OCI-M2 (cell line): ENCODE data around the gene SCAF8.
"Not testable (repeated sequence)": the region's sequence is repeated elsewhere in the genome, so short reads cannot be mapped to it uniquely, and the experiment has no call there.

Experiments used
- DNase-seq: peaks from one replicate; lab custom pipeline; 2025; ENCODE audit not compliant: unreplicated experiment; lab: John Stamatoyannopoulos, UW

The SCAF8 gene

GRCh38 chr6:154733183-154733625 lies at the start of gene SCAF8:
SCAF8 (plus strand) TSS chr6:154733416; CDS start chr6:154733901, 485 bp downstream.
- peak; percentile 38 for DNase-seq

- DNase-seq, result no peak
These were observed 49.3 kb upstream of the SCAF8 start for GRCh38 chr6:154683756-154684523.

GRCh38 chr6:154686162-154686561 lies 47.1 kb upstream of the SCAF8 start:
- DNase-seq, result no peak

- DNase-seq, result no peak
These were observed 43.5 kb upstream of the SCAF8 start for GRCh38 chr6:154689493-154690255.

GRCh38 chr6:154690857-154691256 lies 42.4 kb upstream of the SCAF8 start:
- DNase-seq, result no peak

- no peak for DNase-seq
These were observed 36.6 kb upstream of the SCAF8 start for GRCh38 chr6:154696661-154697060.

GRCh38 chr6:154703124-154703523 lies 30.1 kb upstream of the SCAF8 start:
- no peak for DNase-seq

- DNase-seq, result no peak
These were observed 27.6 kb upstream of the SCAF8 start for GRCh38 chr6:154705471-154706113.

- DNase-seq, result no peak
These were observed 26.8 kb upstream of the SCAF8 start for GRCh38 chr6:154706389-154706788.

GRCh38 chr6:154709621-154710020 lies 23.6 kb upstream of the SCAF8 start:
- DNase-seq, result no peak

- no peak for DNase-seq
These were observed 22.5 kb upstream of the SCAF8 start for GRCh38 chr6:154710689-154711088.

GRCh38 chr6:154715446-154715845 lies 17.8 kb upstream of the SCAF8 start:
- no peak for DNase-seq

GRCh38 chr6:154716350-154716749 lies 16.9 kb upstream of the SCAF8 start:
- not testable (repeated sequence) for DNase-seq

- no peak for DNase-seq
These were observed 13.8 kb upstream of the SCAF8 start for GRCh38 chr6:154719433-154719832.

GRCh38 chr6:154719854-154720253 lies 13.4 kb upstream of the SCAF8 start:
- DNase-seq, result no peak

GRCh38 chr6:154721460-154721859 lies 11.8 kb upstream of the SCAF8 start:
- no peak for DNase-seq

- DNase-seq, result no peak
These were observed 6.3 kb upstream of the SCAF8 start for GRCh38 chr6:154726887-154727286.

- DNase-seq, result no peak
These were observed 1.7 kb upstream of the SCAF8 start for GRCh38 chr6:154731296-154732218.

- DNase-seq, result no peak
These were observed 556 bp upstream of the SCAF8 start for GRCh38 chr6:154732538-154733182.
